Panc1 (cell line): ENCODE results near the gene EXOC6B. TPM values are rescaled to one million over a fixed set of nuclear protein-coding genes. Genes with fewer than 3 reads are reported as not detected.

ENCODE experiments used
- ATAC-seq: fragments of 200-7000 bp; cut with Tn5 transposase; 2 replicates; pipeline ENCODE4 v1.9.1; 2020; ENCODE audit warnings: mild to moderate bottlenecking, moderate library complexity
- BruUV-seq: library from RNA; stranded (reverse); fragments of 400-500 nt; replicated peaks from 2 replicates; lab custom pipeline; 2021; lab: Mats Ljungman, UMichigan
- CTCF ChIA-PET: fragments of 300-600 bp; sonication (Branson Sonifier 250); formaldehyde crosslinking; loops from one replicate; lab custom pipeline; 2022; ENCODE audit warnings: antibody characterized with exemption; lab: Charles Lee
- POLR2A ChIA-PET: fragments of 300-600 bp; sonication (Branson Sonifier 250); formaldehyde crosslinking; loops from one replicate; lab custom pipeline; 2022; ENCODE audit warnings: antibody characterized with exemption; lab: Charles Lee
- DNase-seq: peaks from one replicate; pipeline ENCODE4 v3.0.0-alpha.2; 2010; ENCODE audit warnings: low read depth, low spot score
- H3K27ac ChIP-seq: 2 replicates; pipeline ENCODE4 v1.5.1; 2011; ENCODE audit warnings: mild to moderate bottlenecking, low read length, inconsistent platforms
- H3K27me3 ChIP-seq: fragments of 200-500 bp; sonication (Bioruptor generic); 2 replicates; pipeline ENCODE4 v1.6.0; 2014; ENCODE audit warnings: low read length, inconsistent platforms; ENCODE audit not compliant: control insufficient read depth, insufficient read depth
- H3K36me3 ChIP-seq: fragments of 200-500 bp; sonication (Bioruptor generic); 2 replicates; pipeline ENCODE4 v1.5.1; 2014; ENCODE audit warnings: inconsistent platforms, mild to moderate bottlenecking, low read length, moderate library complexity; ENCODE audit not compliant: control insufficient read depth, insufficient read depth
- H3K4me1 ChIP-seq: 2 replicates; pipeline ENCODE4 v1.5.1; 2011; ENCODE audit warnings: inconsistent platforms, mild to moderate bottlenecking, low read length, moderate library complexity; ENCODE audit not compliant: control insufficient read depth, insufficient read depth
- H3K4me3 ChIP-seq, 2 experiments: 2 replicates each; pipeline ENCODE4 v1.5.1; 2011 to 2012; ENCODE audit warnings: low read depth in 2 of 2, low read length in 2 of 2, mild to moderate bottlenecking in 2 of 2, inconsistent platforms in 1 of 2, moderate library complexity in 1 of 2
- H3K9me3 ChIP-seq: fragments of 200-500 bp; sonication (Bioruptor generic); 2 replicates; pipeline ENCODE4 v1.5.1; 2014; ENCODE audit warnings: low read depth, mild to moderate bottlenecking, inconsistent platforms, low read length, moderate library complexity; ENCODE audit not compliant: control insufficient read depth, insufficient read depth
- POLR2AphosphoS5 ChIP-seq: IDR thresholded peaks from 2 replicates; pipeline ENCODE4 v1.6.1; 2012; ENCODE audit warnings: mild to moderate bottlenecking, low read depth, low read length, moderate library complexity
- SIN3A ChIP-seq: IDR thresholded peaks from 2 replicates; pipeline ENCODE4 v1.6.1; 2012; ENCODE audit warnings: low read depth, mild to moderate bottlenecking, low read length, moderate library complexity, borderline replicate concordance; ENCODE audit not compliant: insufficient read depth
- TCF7L2 ChIP-seq: IDR thresholded peaks from 2 replicates; pipeline ENCODE4 v1.6.1; 2011; ENCODE audit warnings: mild to moderate bottlenecking, low read depth, low read length, inconsistent platforms
- in situ Hi-C: cut with HindIII; loops from 2 replicates; pipeline ENCODE4 v1.10.0; 2016; ENCODE audit warnings: low sequenced_read_pairs, low pct_unique_long_range_greater_than_20kb
- intact Hi-C: fragments of 100-400 bp; cut with micrococcal nuclease; formaldehyde crosslinking; loops from one replicate; pipeline ENCODE4 v1.10.0; 2022; ENCODE audit not compliant: unreplicated experiment
- total RNA-seq: library from RNA; stranded (reverse); gene quantifications from one replicate; pipeline ENCODE4 v1.2.1, GENCODE V29; 2021; ENCODE audit not compliant: unreplicated experiment
- TF ChIP-seq, protein P1 (sequence below), 2 experiments: IDR thresholded peaks; 2 replicates each; pipeline ENCODE4 v1.6.1; 2011 to 2012; ENCODE audit warnings: low read depth in 2 of 2, control low read depth in 1 of 2, low read length in 1 of 2, mild to moderate bottlenecking in 1 of 2, moderate library complexity in 1 of 2; ENCODE audit not compliant: insufficient read depth in 1 of 2
- TF ChIP-seq, protein P2 (sequence below): fragments of 450-650 bp; IDR thresholded peaks from 2 replicates; pipeline ENCODE4 v1.5.1; 2017; ENCODE audit warnings: mild to moderate bottlenecking

Gene EXOC6B
- total RNA-seq, 1 experiment from 2014 or later = 23.2 TPM

DNA sequence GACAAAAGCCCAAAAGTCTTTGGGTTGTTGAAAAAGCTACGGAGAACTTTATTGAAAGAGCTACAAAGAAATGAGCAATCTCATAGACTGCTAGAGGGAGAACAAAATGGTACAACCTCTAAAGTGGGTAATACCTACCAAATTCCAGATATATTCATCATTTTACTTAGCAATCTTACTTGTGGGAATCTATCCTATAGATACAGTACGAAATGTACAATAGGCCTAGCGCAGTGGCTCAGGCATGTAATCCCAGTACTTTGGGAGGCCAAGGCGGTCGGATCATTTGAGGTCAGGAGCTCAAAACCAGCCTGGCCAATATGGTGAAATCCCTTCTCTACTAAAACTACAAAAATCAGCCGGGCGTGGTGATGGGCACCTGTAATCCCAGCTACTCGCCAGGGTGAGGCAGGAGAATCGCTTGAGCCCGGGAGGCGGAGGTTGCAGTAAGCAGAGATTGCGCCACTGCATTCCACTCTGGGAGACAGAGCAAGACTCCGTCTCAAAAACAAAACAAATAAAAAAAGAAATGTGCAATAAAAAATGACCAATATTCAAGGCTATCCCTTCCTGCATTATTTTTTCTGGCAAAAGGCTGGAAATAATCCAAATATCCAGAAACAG lies 10.1 kb downstream of the EXOC6B start:
- DNase-seq (no peak), ATAC-seq (no peak)
- Histone ChIP-seq H3K9me3 (no peaks in the 10 kb centered on the region), H3K36me3 (no peaks in the 10 kb centered on the region), H3K27me3 (no peaks in the 10 kb centered on the region), H3K4me3 (no peak overlapping the region), H3K4me1 (no peaks in the 10 kb centered on the region), H3K27ac (no peak overlapping the region)
- TF ChIP-seq TCF7L2 (no peak), POLR2AphosphoS5 (no peak), SIN3A (no peak)
- TF ChIP-seq, protein P1, sequence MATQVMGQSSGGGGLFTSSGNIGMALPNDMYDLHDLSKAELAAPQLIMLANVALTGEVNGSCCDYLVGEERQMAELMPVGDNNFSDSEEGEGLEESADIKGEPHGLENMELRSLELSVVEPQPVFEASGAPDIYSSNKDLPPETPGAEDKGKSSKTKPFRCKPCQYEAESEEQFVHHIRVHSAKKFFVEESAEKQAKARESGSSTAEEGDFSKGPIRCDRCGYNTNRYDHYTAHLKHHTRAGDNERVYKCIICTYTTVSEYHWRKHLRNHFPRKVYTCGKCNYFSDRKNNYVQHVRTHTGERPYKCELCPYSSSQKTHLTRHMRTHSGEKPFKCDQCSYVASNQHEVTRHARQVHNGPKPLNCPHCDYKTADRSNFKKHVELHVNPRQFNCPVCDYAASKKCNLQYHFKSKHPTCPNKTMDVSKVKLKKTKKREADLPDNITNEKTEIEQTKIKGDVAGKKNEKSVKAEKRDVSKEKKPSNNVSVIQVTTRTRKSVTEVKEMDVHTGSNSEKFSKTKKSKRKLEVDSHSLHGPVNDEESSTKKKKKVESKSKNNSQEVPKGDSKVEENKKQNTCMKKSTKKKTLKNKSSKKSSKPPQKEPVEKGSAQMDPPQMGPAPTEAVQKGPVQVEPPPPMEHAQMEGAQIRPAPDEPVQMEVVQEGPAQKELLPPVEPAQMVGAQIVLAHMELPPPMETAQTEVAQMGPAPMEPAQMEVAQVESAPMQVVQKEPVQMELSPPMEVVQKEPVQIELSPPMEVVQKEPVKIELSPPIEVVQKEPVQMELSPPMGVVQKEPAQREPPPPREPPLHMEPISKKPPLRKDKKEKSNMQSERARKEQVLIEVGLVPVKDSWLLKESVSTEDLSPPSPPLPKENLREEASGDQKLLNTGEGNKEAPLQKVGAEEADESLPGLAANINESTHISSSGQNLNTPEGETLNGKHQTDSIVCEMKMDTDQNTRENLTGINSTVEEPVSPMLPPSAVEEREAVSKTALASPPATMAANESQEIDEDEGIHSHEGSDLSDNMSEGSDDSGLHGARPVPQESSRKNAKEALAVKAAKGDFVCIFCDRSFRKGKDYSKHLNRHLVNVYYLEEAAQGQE (IDR thresholded peaks at IDR 0.05; ENCODE audit: insufficient read depth in 1 of 2, low read depth in 2 of 2, low read length in 1 of 2) = no peak
- TF ChIP-seq, protein P2, sequence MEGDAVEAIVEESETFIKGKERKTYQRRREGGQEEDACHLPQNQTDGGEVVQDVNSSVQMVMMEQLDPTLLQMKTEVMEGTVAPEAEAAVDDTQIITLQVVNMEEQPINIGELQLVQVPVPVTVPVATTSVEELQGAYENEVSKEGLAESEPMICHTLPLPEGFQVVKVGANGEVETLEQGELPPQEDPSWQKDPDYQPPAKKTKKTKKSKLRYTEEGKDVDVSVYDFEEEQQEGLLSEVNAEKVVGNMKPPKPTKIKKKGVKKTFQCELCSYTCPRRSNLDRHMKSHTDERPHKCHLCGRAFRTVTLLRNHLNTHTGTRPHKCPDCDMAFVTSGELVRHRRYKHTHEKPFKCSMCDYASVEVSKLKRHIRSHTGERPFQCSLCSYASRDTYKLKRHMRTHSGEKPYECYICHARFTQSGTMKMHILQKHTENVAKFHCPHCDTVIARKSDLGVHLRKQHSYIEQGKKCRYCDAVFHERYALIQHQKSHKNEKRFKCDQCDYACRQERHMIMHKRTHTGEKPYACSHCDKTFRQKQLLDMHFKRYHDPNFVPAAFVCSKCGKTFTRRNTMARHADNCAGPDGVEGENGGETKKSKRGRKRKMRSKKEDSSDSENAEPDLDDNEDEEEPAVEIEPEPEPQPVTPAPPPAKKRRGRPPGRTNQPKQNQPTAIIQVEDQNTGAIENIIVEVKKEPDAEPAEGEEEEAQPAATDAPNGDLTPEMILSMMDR = no peak
- CTCF ChIA-PET = interaction anchor here (0.6 kb wide), 1 partner anchor 43 kb away, joined by 7 read pairs; no protein-coding TSS in a partner anchor
- BruUV-seq = no TSS peak
- intact Hi-C loops (no loop called here), in situ Hi-C loops (no loop called here)
- POLR2A ChIA-PET = interaction anchor here (0.6 kb wide), 1 partner anchor 172 kb away, joined by 4 read pairs; no protein-coding TSS in a partner anchor

DNA sequence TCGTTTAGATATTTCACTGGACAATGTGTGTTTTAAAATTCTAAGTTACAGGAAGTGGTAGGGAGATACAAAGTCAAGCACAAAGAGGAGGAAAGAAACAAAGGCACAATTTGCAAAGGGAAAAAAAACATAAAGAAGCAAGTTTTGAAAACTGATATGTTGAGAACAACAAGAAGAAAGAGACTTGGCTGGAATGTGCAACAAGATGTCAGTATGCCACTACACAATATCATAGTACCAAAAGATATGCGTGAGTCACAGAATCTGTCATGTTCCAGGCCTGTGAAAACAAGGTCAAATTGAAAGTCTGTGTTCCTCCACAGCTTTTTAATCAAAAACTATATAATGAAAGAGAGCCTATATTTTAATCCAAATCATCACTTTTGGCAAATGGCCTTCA lies 12.0 kb downstream of the EXOC6B start:
- Histone ChIP-seq H3K27me3 (no peaks in the 10 kb centered on the region), H3K9me3 (peaks cover 11% of the 10 kb centered on the region; the same call in 1 of the 2 replicates), H3K36me3 (no peaks in the 10 kb centered on the region), H3K4me1 (no peaks in the 10 kb centered on the region), H3K4me3 (no peak overlapping the region), H3K27ac (no peak overlapping the region)
- ATAC-seq = no peak
- ChIA-PET POLR2A (no interaction called here), CTCF (no interaction called here)
- DNase-seq = no peak
- intact Hi-C loops (no loop called here), in situ Hi-C loops (no loop called here)
- BruUV-seq = no TSS peak
- TF ChIP-seq, protein P2 = no peak
- TF ChIP-seq TCF7L2 (no peak), SIN3A (no peak), POLR2AphosphoS5 (no peak)
- TF ChIP-seq, protein P1 (IDR thresholded peaks at IDR 0.05; ENCODE audit: insufficient read depth in 1 of 2, low read depth in 2 of 2, low read length in 1 of 2) = no peak
